Cardiac fibroblast (primary cell): Measurements from ENCODE around the gene UBE2H.

Source experiments
- DNase-seq, 2 donors: peaks; one replicate each; pipeline versions ENCODE4 v3.0.0 to v3.0.0-alpha.2; 2010; ENCODE audit warnings: low read depth in 2 of 2
- H3K4me3 ChIP-seq, 2 donors: replicated peaks in 1 of 2; 1 replicate in 1 of 2; 2 replicates in 1 of 2; pipeline ENCODE4 v1.5.1; 2011; ENCODE audit warnings: low read depth in 2 of 2, low read length in 2 of 2, mild to moderate bottlenecking in 2 of 2, moderate library complexity in 1 of 2
- CTCF ChIP-seq: IDR thresholded peaks from one replicate; pipeline ENCODE4 v1.5.1; 2011; ENCODE audit warnings: low read depth, mild to moderate bottlenecking, low read length, inconsistent platforms

The UBE2H gene

GRCh38 chr7:129882531-129882930 lies 70.2 kb downstream of the UBE2H start:
- peak in 1 of 2 donors; percentile 64 for DNase-seq
- no peak overlapping the region for H3K4me3 ChIP-seq
- TF ChIP-seq CTCF = no peak

GRCh38 chr7:129877146-129877792 lies 75.5 kb downstream of the UBE2H start:
- H3K4me3 ChIP-seq = no peak overlapping the region
- DNase-seq = peak; percentile 34 to 62
- no peak for TF ChIP-seq CTCF

GRCh38 chr7:129875745-129876411 lies 76.9 kb downstream of the UBE2H start:
- DNase-seq = peak; percentile 58 to 81
- no peak for TF ChIP-seq CTCF
- H3K4me3 ChIP-seq = peak overlapping the region in 1 of 2 donors; percentile 19

- no peak overlapping the region for H3K4me3 ChIP-seq
- DNase-seq = no peak
- TF ChIP-seq CTCF = no peak
These were observed 77.6 kb downstream of the UBE2H start for GRCh38 chr7:129875160-129875559.

GRCh38 chr7:129874722-129875121 lies 78.0 kb downstream of the UBE2H start:
- no peak for TF ChIP-seq CTCF
- DNase-seq = no peak
- no peak overlapping the region for H3K4me3 ChIP-seq

- no peak overlapping the region for H3K4me3 ChIP-seq
- DNase-seq = no peak
- TF ChIP-seq CTCF = no peak
These were observed 80.7 kb downstream of the UBE2H start for GRCh38 chr7:129872054-129872453.
